SIG-M5 (cell line): ENCODE data around the gene COPRS.
"Not testable (repeated sequence)": the region's sequence is repeated elsewhere in the genome, so short reads cannot be mapped to it uniquely, and the experiment has no call there.

Experiments
- DNase-seq: peaks from one replicate; lab custom pipeline; 2025; lab: John Stamatoyannopoulos, UW

The COPRS gene

DNA sequence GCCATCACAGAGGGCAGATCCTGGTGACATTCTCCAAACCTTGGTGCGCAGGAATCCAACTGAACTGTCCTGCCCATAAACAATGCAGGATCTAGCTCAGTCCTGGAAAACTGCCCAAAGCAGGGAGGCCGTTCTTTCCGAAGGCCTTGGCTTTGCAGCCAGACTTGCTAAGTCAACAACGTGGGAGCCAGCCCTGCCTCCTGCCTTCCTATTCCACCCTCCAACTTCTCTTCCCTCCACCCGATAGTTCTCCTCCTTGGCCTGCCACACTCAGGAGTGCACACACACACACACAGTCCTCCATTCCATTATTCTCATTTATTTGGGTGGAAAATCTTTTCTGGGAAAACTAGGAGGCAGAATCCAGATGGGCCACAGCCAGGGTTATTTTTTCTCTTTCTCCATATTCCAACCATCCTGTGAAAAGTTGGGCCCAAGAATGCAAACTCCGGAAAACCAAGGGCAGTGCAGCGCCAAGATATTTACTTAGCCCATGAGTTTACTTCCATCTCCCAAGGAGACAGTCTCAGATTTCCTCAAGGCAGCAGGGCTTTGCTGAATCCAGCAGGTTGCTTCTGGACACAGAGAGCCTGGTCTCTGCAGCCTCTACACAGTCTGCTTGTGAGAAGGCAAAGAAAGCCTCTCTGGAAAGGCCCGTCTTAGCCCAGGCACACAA is 15.8 kb downstream of the COPRS start:
- DNase-seq: no peak

- no peak for DNase-seq
These were observed 16.6 kb downstream of the COPRS start for GRCh38 chr17:31842195-31843069.

- DNase-seq: no peak
These were observed 17.2 kb downstream of the COPRS start for GRCh38 chr17:31841850-31842194.

GRCh38 chr17:31838636-31839225 is 20.3 kb downstream of the COPRS start:
- no peak for DNase-seq

- no peak for DNase-seq
These were observed 23.1 kb downstream of the COPRS start for GRCh38 chr17:31835984-31836383.

DNA sequence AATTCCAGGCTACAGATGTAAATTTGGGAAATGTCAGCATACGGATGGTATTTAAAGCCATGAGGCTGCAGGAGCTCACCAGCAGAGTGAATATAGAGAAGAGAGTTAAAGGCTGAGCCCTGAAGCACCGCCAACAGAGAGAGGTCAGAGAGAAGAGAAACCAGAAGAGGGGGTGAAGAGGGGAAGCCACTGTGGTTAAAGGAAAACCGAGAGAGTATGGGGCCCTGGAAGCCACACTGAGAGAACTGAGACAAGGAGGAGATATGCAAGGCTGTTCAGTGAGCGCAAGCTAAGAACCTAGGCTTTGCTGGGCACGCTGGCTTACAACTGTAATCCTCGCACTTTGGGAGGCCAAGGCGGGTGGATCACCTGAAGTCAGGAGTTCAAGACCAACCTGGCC is 24.6 kb downstream of the COPRS start:
- peak; percentile 23 for DNase-seq

DNA sequence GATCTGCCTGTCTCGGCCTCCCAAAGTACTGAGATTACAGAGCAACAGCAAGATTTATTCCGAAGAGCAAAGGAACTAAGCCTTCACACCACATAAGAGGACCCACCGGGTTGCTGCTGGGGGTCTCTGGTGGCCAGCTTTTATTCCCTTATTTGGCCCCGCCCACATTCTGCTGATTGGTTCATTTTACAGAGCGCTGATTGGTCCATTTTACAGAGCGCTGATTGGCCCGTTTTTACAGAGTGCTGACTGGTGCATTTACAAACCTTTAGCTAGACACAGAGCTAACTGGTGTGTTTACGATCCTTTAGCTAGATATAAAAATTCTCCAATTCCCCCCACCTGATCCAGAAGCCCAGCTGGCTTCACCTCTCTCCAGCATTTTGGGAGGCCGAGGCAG is 26.3 kb downstream of the COPRS start:
- no peak for DNase-seq

GRCh38 chr17:31830971-31831858 is 27.8 kb downstream of the COPRS start:
- DNase-seq: no peak

GRCh38 chr17:31829649-31830048 is 29.4 kb downstream of the COPRS start:
- DNase-seq: no peak

- DNase-seq: not testable (repeated sequence)
These were observed 30.1 kb downstream of the COPRS start for GRCh38 chr17:31828955-31829354.

DNA sequence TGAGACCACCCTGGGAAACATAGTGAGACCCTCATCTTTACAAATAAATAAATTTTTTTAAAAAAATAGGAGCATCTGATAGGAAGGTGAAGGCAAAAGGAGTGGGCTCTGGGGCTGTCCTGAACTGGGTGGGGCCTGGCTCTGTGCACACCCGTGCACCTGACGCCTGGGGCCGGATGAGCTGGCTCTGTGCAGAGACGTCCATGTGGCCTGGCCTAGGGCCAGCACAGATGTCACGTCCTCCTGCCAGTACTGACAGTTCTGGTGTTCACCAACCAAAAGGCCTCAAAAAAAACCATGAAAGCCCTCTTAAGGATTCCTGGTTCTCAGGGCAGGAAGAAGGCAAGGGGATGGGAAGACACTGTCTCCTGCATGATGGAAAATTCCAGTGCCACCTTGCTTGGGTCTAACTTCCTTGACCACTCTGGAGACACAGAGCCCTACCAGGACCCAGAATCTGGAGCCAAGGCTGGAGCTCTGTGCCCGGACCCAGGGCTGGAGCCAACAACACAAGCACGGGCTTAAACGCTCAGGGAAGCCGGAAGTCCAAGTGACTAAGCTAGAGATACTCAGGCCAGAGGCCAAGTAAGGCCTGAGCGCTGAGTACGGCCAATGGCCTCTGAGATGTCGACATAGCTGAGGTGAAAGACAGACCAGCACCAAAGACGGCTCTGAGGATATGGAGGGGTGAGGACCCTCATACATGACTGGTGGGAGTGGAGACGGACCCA is 32.9 kb downstream of the COPRS start:
- no peak for DNase-seq

- no peak for DNase-seq
These were observed 34.2 kb downstream of the COPRS start for GRCh38 chr17:31824766-31825360.

GRCh38 chr17:31823014-31823413 is 36.0 kb downstream of the COPRS start:
- DNase-seq: no peak

- DNase-seq: no peak
These were observed 38.2 kb downstream of the COPRS start for GRCh38 chr17:31820691-31821435.

GRCh38 chr17:31819578-31819977 is 39.5 kb downstream of the COPRS start:
- no peak for DNase-seq

- DNase-seq: not testable (repeated sequence)
These were observed 40.2 kb downstream of the COPRS start for GRCh38 chr17:31818863-31819262.

DNA sequence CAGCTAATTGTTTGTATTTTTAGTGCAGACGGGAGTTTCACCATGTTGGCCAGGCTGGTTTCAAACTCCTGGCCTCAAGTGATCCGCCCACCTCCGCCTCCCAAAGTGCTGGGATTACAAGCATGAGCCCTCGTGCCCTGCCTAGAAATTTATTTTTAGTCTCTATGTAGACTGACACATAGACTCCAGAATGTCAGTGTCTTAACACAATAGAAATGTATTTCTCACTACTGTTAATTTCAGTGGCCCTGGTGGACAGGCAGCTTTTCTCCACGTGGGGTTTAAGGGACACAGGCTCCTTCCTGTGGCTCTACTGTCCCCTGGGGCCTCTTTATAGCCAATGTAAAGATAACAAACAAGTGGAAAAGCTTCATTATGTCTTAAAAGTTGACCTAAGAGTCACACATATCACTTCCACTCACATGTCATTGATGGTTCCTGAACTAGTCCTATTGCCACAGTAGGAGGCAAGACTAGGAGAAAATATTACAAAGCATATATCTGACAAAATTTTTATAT is 43.8 kb downstream of the COPRS start:
- no peak for DNase-seq

- DNase-seq: no peak
These were observed 47.9 kb downstream of the COPRS start for GRCh38 chr17:31811101-31811500.

DNA sequence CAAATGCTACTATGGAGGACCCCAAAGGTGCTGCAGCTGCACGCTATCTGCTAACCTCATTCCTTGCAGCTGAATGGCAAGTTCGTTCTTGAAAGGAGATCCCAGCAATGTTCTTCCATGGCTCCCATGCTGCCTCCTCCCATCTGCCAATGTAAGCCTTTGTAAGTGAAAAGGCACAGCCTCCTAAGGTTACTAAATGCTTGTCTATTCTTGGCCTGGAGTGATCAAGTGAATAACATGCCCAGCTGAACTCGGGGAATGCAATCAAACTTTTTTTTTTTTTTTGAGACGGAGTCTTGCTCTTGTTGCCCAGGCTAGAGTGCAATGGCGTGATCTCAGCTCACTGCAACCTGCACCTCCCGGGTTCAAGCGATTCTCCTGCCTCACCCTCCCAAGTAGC is 49.2 kb downstream of the COPRS start:
- not testable (repeated sequence) for DNase-seq

DNA sequence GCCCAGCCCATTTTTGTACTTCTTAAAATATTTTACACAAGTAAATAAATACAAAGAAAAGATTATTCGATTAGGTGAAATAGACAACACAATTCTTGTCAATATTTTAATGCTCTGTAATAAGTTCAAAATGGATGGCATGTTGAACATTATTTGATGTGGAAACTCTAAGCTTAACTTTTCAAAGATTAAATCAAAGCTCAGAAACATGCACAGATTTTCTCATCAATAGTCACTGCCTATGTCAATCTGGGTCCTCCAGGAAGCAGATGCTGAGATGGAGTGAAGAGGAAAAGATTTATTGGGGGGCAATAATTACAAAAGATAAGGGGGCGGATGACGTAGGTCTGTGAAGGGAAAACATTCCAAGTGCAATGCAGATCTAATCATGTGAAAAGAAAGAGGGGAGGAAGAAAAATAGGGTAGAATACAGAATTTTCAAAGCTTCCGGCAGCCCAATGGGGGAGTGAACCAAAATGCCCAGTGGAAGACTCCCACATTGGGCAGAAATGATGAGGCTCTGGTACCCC is 50.5 kb downstream of the COPRS start:
- DNase-seq: no peak
